GM21786 (cell line): Measurements from ENCODE around the gene OGDH.
"Not testable (repeated sequence)": the region's sequence is repeated elsewhere in the genome, so short reads cannot be mapped to it uniquely, and the experiment has no call there.

Experiments used
- ATAC-seq: cut with Tn5 transposase; IDR thresholded peaks from one replicate; pipeline ENCODE4 v1.9.1; 2021; ENCODE audit not compliant: unreplicated experiment

Gene OGDH

GRCh38 chr7:44665531-44666213 lies 59.2 kb downstream of the OGDH start:
- no peak for ATAC-seq

- no peak for ATAC-seq
Observed at GRCh38 chr7:44666566-44666965, 60.1 kb downstream of the OGDH start.

GRCh38 chr7:44667190-44667589 lies 60.8 kb downstream of the OGDH start:
- no peak for ATAC-seq

GRCh38 chr7:44671069-44671468 lies 64.6 kb downstream of the OGDH start:
- no peak for ATAC-seq

GRCh38 chr7:44673324-44673723 lies 66.9 kb downstream of the OGDH start:
- ATAC-seq, result peak; percentile 72

GRCh38 chr7:44673771-44674170 lies 67.3 kb downstream of the OGDH start:
- no peak for ATAC-seq

- no peak for ATAC-seq
Observed at GRCh38 chr7:44674381-44674780, 68.0 kb downstream of the OGDH start.

GRCh38 chr7:44676776-44677175 lies 70.3 kb downstream of the OGDH start:
- ATAC-seq, result no peak

GRCh38 chr7:44678101-44678470 lies 71.7 kb downstream of the OGDH start:
- ATAC-seq, result no peak

GRCh38 chr7:44678471-44679179 lies 72.2 kb downstream of the OGDH start:
- ATAC-seq, result no peak

GRCh38 chr7:44681645-44682044 lies 75.2 kb downstream of the OGDH start:
- ATAC-seq, result no peak

- ATAC-seq, result no peak
Observed at GRCh38 chr7:44685723-44686122, 79.3 kb downstream of the OGDH start.

GRCh38 chr7:44689427-44689826 lies 83.0 kb downstream of the OGDH start:
- no peak for ATAC-seq

GRCh38 chr7:44693641-44694313 lies 87.3 kb downstream of the OGDH start:
- ATAC-seq, result no peak

- ATAC-seq, result no peak
Observed at GRCh38 chr7:44694326-44694725, 87.9 kb downstream of the OGDH start.

GRCh38 chr7:44694766-44695165 lies 88.3 kb downstream of the OGDH start:
- ATAC-seq, result no peak

GRCh38 chr7:44695756-44696155 lies 89.3 kb downstream of the OGDH start:
- no peak for ATAC-seq

GRCh38 chr7:44696728-44697127 lies 90.3 kb downstream of the OGDH start:
- ATAC-seq, result no peak

- no peak for ATAC-seq
Observed at GRCh38 chr7:44697136-44698045, 91.0 kb downstream of the OGDH start.

- ATAC-seq, result no peak
Observed at GRCh38 chr7:44698046-44698580, 91.7 kb downstream of the OGDH start.

GRCh38 chr7:44699598-44699997 lies 93.2 kb downstream of the OGDH start:
- not testable (repeated sequence) for ATAC-seq
